ENCODE measurements around the gene UBAP2. TPM values are rescaled to one million over a fixed set of nuclear protein-coding genes. Genes with fewer than 3 reads are reported as not detected.

The UBAP2 gene
- total RNA-seq, 1 experiment from 2014 or later = 60.8 TPM

- Histone ChIP-seq H3K18ac (ENCODE audit: insufficient read length, low read depth, low read length) (no peak overlapping the region), H3K4me1 (ENCODE audit: insufficient read depth, low read length) (no peaks in the 10 kb centered on the region), H2AFZ (ENCODE audit: low read length) (no peak overlapping the region), H2AK5ac (ENCODE audit: insufficient read length, low read length) (no peak overlapping the region), H3K14ac (ENCODE audit: insufficient read depth, low read length) (no peak overlapping the region), H2BK12ac (ENCODE audit: insufficient read length, low read depth, low read length) (no peak overlapping the region), H4K20me1 (ENCODE audit: control insufficient read depth, insufficient read depth, insufficient read length) (no peaks in the 10 kb centered on the region), H4K91ac (ENCODE audit: insufficient read length, low read depth, low read length) (no peak overlapping the region), H3K9ac (ENCODE audit: extremely low read depth, insufficient read length, low read length) (no peak overlapping the region), H2BK5ac (ENCODE audit: insufficient read length, low read length) (no peak overlapping the region), H3T11ph (ENCODE audit: low read length) (no peak overlapping the region), H3K79me1 (ENCODE audit: insufficient read depth, low read depth, low read length, poor library complexity, severe bottlenecking) (peaks cover 3% of the 10 kb centered on the region), H4K8ac (replicated peaks; ENCODE audit: insufficient read length, low read depth, low read length) (no peak overlapping the region), H4K5ac (ENCODE audit: insufficient read length, low read depth, low read length) (no peak overlapping the region), H3K79me2 (ENCODE audit: insufficient read depth, low read length) (no peaks in the 10 kb centered on the region), H2BK15ac (ENCODE audit: low read depth, low read length) (no peak overlapping the region), H3K27ac (ENCODE audit: insufficient read length, low read depth, low read length) (no peak overlapping the region), H2BK120ac (ENCODE audit: low read depth, low read length, poor library complexity, severe bottlenecking) (no peak overlapping the region), H3K4me2 (ENCODE audit: insufficient read depth, insufficient read length, low read length) (no peak overlapping the region), H3K23ac (ENCODE audit: insufficient read length, low read depth, low read length) (no peak overlapping the region), H2BK20ac (ENCODE audit: low read depth, low read length, poor library complexity, severe bottlenecking) (no peak overlapping the region), H3K56ac (ENCODE audit: insufficient read length, low read depth, low read length) (no peak overlapping the region), H3K9me3 (ENCODE audit: control insufficient read depth, low read depth, low read length) (no peaks in the 10 kb centered on the region), H3K27me3 (ENCODE audit: insufficient read depth, low read length) (no peaks in the 10 kb centered on the region), H3K4ac (ENCODE audit: low read depth, low read length) (no peak overlapping the region), H3K23me2 (ENCODE audit: insufficient read length, low read depth, low read length, poor library complexity, severe bottlenecking) (no peaks in the 10 kb centered on the region)
- peaks cover 43 to 90% (median 72%) of the 10 kb centered on the region in 3 experiments for H3K36me3 Mint-ChIP-seq (ENCODE audit: insufficient read depth in 1 of 3, low read depth in 3 of 3)
- TF ChIP-seq CTCF (conservative IDR thresholded peaks at IDR 0.05) = no peak; the same call in 2 of the 3 replicates
- DNase-seq = no peak
- H3K9me3 Mint-ChIP-seq = no peaks in the 10 kb centered on the region
- H3K4me3 Mint-ChIP-seq = no peak overlapping the region
- peak overlapping the region in 1 of 3 experiments; percentile 85; a peak in 3 of 7 replicates for H3K27ac Mint-ChIP-seq
- no peaks in the 10 kb centered on the region for H3K27me3 Mint-ChIP-seq (ENCODE audit: low read depth)
- whole genome bisulfite sequencing (ENCODE audit: extremely low coverage, insufficient read length, low lambda C conversion rate) = no CpG with 5 or more reads among the region's 3 CpGs
- H3K4me1 Mint-ChIP-seq = no peaks in the 10 kb centered on the region; a peak in 1 of 4 replicates
These were observed 106.1 kb downstream of the UBAP2 start for GRCh38 chr9:33942471-33943083.

Measured in H9 (cell line).